Urinary bladder (tissue), 4 donors: ENCODE measurements around the gene DCLK2. TPM values are rescaled to one million over a fixed set of nuclear protein-coding genes. Genes with fewer than 3 reads are reported as not detected.

ENCODE experiments used
- DNase-seq: peaks from one replicate; pipeline ENCODE4 v3.0.0-alpha.2; 2015; ENCODE audit errors: extremely low spot score
- H3K27ac ChIP-seq: one replicate; pipeline ENCODE4 v1.5.1; 2013; ENCODE audit warnings: low read depth, mild to moderate bottlenecking, moderate library complexity
- H3K36me3 ChIP-seq: one replicate; pipeline ENCODE4 v1.6.1; 2013; ENCODE audit warnings: mild to moderate bottlenecking, moderate library complexity; ENCODE audit not compliant: insufficient read depth
- H3K4me1 ChIP-seq: one replicate; pipeline ENCODE4 v1.6.1; 2013; ENCODE audit warnings: mild to moderate bottlenecking, moderate library complexity; ENCODE audit not compliant: insufficient read depth
- H3K4me3 ChIP-seq: one replicate; pipeline ENCODE4 v1.5.1; 2013; ENCODE audit warnings: low read depth, low read length
- WGBS: extraction: QIAGEN DNeasy Blood & Tissue Kit; methylation state at CpG from one replicate; pipeline ENCODE4 v1.1.7; 2013; 5-methylcytosine and 5-hydroxymethylcytosine counted together
- polyA plus RNA-seq: library from polyadenylated mRNA; stranded (reverse); fragments of 200-250 nt; gene quantifications from one replicate; pipeline ENCODE4 v1.2.3, GENCODE V29; 2013
- total RNA-seq: library from RNA; depleted of rRNA; stranded (reverse); fragments of >200 nt; gene quantifications from one replicate; pipeline ENCODE4 v1.2.3, GENCODE V29; 2014
- donor health status: healthy with polysubstance abuse.
- donor health status: healthy.

DCLK2 gene
- total and polyA plus RNA-seq, 2 donors: 6.2 to 22.2 TPM

- Histone ChIP-seq H3K4me1 (no peaks in the 10 kb centered on the region), H3K27ac (no peak overlapping the region), H3K36me3 (no peaks in the 10 kb centered on the region), H3K4me3 (no peak overlapping the region)
- WGBS: 68% methylated on average over 4 of the region's 4 CpGs
- DNase-seq: no peak
These were observed 57.0 kb downstream of the DCLK2 start for GRCh38 chr4:150135134-150135772.

DNA sequence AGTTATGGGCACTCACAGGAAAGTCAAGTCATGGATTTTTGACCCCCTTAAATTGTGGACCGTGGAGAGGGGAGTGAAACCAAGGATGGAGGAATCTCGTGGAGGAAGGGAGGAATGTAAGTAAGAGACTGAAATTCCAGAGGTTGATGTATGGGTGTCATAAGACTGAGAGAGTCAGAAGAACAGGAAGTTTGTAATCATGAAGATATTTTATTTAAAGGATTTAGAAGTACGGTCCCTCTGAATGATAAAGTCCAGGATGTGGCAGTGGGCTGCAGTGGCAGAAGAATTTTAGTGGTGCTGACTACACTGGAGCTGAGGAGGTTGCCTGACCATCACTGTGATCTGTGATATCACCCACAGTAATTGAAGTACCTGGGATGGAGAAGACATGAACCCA lies 57.8 kb downstream of the DCLK2 start:
- H3K4me1 ChIP-seq: no peaks in the 10 kb centered on the region
- no peaks in the 10 kb centered on the region for H3K36me3 ChIP-seq
- no peak for DNase-seq
- 80% methylated on average over 3 of the region's 3 CpGs for WGBS
- H3K27ac ChIP-seq: no peak overlapping the region
- H3K4me3 ChIP-seq: no peak overlapping the region

DNA sequence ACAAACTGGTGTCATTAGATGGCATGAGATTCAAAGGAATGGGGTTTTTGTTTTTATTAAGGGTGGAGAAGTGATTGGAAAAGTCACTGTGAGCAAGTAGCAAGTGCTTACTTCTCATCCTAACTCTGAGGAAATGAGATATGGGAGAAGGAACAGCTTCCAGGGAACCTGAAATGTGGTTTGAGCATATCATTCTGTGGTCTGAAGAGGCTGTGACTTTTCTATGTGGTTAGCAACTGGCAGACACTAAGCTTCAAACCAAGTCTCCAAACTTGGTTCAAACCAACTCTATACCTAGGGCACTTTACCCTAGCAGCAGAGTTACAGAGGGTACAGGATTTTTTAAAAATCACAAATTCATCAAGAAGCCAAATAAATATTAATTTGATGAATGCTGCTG lies 58.2 kb downstream of the DCLK2 start:
- Histone ChIP-seq H3K27ac (no peak overlapping the region), H3K4me1 (no peaks in the 10 kb centered on the region), H3K4me3 (no peak overlapping the region), H3K36me3 (no peaks in the 10 kb centered on the region)
- no peak for DNase-seq

DNA sequence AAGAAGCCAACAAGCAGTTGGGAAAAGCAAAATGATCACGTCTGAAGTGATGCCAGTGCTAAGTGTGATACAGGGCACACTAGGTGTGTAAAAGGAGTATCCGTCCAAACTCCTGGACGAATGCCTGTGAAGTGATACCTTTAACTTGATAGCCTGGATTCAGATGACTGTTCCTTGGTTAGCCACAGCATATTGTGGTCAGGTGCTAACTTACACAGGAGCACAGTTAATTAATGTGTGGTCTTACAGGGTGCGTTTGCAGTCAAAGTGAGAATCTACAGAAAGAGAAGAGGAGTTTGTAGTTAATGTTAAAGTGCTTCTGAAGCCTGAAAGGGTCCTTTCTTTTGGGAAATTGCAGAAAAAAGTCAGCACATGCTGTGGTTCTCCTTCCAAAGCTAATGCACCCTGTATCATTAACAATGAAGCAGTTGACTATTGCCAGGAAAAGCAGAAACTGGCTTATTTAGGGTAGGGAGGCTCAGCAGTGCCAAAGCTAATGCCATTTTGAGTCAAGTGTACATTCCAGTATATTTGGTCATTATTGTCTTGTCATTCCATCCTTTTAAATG lies 61.1 kb downstream of the DCLK2 start:
- Histone ChIP-seq H3K36me3 (no peaks in the 10 kb centered on the region), H3K4me3 (no peak overlapping the region), H3K4me1 (no peaks in the 10 kb centered on the region), H3K27ac (no peak overlapping the region)
- WGBS: 90% methylated on average over 4 of the region's 4 CpGs
- no peak for DNase-seq

- 54% methylated on average over 5 of the region's 5 CpGs for WGBS
- Histone ChIP-seq H3K27ac (no peak overlapping the region), H3K36me3 (no peaks in the 10 kb centered on the region), H3K4me1 (no peaks in the 10 kb centered on the region), H3K4me3 (no peak overlapping the region)
- DNase-seq: no peak
These were observed 62.6 kb downstream of the DCLK2 start for GRCh38 chr4:150140774-150141400.

DNA sequence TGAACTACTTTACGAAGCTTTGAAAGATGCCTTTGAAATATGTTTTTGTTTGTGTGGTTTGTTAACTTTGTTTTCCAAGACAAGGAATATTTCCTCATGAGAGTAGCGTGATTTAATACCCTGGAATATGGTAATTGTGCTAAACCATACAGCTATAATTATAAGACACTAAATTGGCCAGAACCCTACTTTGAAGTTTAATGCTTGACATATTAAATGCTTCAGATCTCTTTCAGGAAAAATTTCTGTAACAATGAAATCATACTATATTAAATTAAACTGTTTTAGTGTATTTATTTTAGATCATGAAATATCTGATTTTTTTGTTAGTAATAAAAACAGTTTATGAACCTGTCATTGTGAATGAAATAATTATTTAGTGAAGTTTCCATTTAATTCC lies 63.5 kb downstream of the DCLK2 start:
- no peak for DNase-seq
- H3K4me3 ChIP-seq: no peak overlapping the region
- no peaks in the 10 kb centered on the region for H3K4me1 ChIP-seq
- no peak overlapping the region for H3K27ac ChIP-seq
- 50% methylated on average over 2 of the region's 2 CpGs for WGBS
- no peaks in the 10 kb centered on the region for H3K36me3 ChIP-seq

- H3K4me3 ChIP-seq: no peak overlapping the region
- 96% methylated on average over 1 of the region's 1 CpG for WGBS
These were observed 64.6 kb downstream of the DCLK2 start for GRCh38 chr4:150142831-150143230.

DNA sequence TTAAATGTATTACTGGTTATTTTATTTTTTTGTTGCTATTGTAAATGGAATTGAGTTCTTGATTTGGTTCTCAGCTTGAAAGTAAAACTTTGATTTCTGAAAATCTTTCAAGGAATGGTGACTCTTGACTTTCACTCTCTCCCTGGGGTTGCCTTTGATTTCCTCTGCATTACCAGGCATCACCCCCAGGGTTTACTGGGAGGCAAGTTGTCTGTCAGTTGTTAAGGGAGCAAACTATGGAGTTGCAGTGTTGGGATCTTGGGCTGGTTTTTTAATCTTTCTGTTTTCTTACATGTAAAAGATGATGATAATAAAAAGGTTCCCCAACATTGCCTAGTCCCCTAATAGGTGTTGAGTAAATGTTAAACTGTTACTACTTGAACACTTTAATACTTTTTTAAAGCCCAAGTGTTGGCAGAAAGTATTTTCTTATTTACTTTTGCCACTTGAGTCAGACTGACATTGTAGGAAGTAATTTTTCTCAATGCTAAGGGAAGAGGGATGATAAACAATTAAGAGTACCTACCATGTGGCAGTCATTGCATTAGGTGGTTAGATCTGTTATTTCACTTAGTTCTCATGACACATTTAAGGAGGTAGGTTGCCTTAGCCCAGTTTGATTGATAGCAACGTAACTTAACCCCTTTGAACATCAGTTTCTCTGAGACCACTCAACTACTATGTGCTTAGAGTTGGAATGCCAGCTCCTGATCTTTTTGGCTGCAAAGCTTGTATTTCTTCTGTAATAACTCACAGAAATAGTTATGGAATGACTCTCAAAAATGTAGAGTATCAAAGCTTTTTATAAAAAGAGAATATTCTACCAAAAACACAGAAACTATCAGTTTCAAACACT lies 67.1 kb downstream of the DCLK2 start:
- Histone ChIP-seq H3K27ac (no peak overlapping the region), H3K36me3 (no peaks in the 10 kb centered on the region), H3K4me1 (no peaks in the 10 kb centered on the region), H3K4me3 (no peak overlapping the region)
- 89% methylated on average over 1 of the region's 1 CpG for WGBS
- no peak for DNase-seq

More at GRCh38 chr4:150142831-150143230, 64.6 kb downstream of the DCLK2 start:
- H3K36me3 ChIP-seq: no peaks in the 10 kb centered on the region
- no peak for DNase-seq
- no peak overlapping the region for H3K27ac ChIP-seq
- H3K4me1 ChIP-seq: no peaks in the 10 kb centered on the region

GRCh38 chr4:150145946-150146340 lies 67.7 kb downstream of the DCLK2 start:
- Histone ChIP-seq H3K27ac (no peak overlapping the region), H3K4me3 (no peak overlapping the region), H3K4me1 (no peaks in the 10 kb centered on the region), H3K36me3 (no peaks in the 10 kb centered on the region)
- WGBS: 85% methylated on average over 1 of the region's 1 CpG
- DNase-seq: no peak

GRCh38 chr4:150149381-150149780 lies 71.1 kb downstream of the DCLK2 start:
- H3K36me3 ChIP-seq: no peaks in the 10 kb centered on the region
- no peaks in the 10 kb centered on the region for H3K4me1 ChIP-seq
- H3K27ac ChIP-seq: no peak overlapping the region
- WGBS: 33% methylated on average over 1 of the region's 1 CpG
- H3K4me3 ChIP-seq: no peak overlapping the region
- DNase-seq: no peak

DNA sequence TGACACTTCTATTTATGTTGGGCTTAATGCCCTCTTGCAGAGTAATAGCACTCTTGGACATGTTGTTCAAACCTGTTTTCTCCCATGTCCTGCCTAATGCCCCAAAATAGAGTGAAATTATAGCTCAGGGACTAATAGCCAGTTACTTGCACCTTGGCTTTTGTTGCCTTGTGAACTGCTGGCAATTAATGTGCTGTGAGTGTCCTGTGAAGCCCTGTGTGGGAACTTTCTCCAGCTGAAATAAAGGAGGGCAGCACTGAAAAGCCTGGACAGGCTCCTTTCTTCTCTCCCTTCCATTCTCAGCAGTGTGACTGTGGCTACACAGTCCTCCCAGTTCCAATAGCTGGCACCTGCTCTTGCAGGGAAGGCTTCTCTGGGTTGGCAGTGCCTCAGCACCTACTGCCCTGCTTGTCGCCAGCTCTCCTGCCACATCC lies 72.4 kb downstream of the DCLK2 start:
- no peaks in the 10 kb centered on the region for H3K4me1 ChIP-seq
- H3K27ac ChIP-seq: no peak overlapping the region
- 95% methylated on average over 1 of the region's 1 CpG for WGBS
- H3K36me3 ChIP-seq: no peaks in the 10 kb centered on the region
- no peak for DNase-seq
- H3K4me3 ChIP-seq: no peak overlapping the region

GRCh38 chr4:150152766-150153165 lies 74.5 kb downstream of the DCLK2 start:
- DNase-seq: no peak
- no peaks in the 10 kb centered on the region for H3K4me1 ChIP-seq
- no peak overlapping the region for H3K27ac ChIP-seq
- H3K4me3 ChIP-seq: no peak overlapping the region
- H3K36me3 ChIP-seq: no peaks in the 10 kb centered on the region
- 39% methylated on average over 3 of the region's 3 CpGs for WGBS

DNA sequence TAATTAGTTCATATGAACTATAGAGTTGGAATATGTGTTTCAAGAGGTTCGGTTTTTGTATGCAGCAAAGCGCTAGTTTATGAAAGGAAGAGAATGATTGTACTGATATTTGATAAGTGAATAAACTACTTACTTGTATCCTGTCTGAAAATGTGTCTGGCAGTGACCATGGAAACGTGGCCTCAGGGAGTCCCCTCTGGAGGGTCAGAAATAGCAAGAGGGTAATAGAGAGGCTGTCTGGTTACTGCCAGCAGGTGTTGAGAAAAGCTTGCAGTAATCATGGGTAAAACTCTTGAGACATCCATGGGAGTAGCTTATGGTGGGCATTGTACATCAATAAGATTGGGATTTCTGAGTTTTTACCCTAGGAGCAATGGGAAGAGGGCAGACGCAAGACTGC lies 77.1 kb downstream of the DCLK2 start:
- no peak for DNase-seq
- WGBS: 93% methylated on average over 4 of the region's 4 CpGs
- no peaks in the 10 kb centered on the region for H3K36me3 ChIP-seq

DNA sequence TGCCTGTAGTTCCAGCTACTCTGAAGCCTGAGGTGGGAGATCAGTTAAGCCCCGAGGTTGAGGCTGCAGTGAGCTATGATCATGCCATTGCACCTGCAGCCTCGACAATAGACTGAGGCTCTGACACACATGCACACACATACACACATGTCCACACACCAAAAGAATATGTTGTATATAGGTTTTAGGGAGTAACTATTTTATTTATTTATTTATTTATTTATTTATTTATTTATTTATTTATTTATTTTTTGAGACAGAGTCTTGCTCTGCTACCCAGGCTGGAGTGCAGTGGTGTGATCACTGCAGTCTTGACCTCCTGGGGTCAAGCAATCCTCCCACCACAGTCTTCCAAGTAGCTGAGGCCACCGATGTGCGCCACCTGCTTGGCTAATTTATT lies 78.3 kb downstream of the DCLK2 start:
- no peak for DNase-seq
- Histone ChIP-seq H3K4me3 (no peak overlapping the region), H3K27ac (no peak overlapping the region), H3K36me3 (no peaks in the 10 kb centered on the region), H3K4me1 (no peaks in the 10 kb centered on the region)
- 93% methylated on average over 4 of the region's 4 CpGs for WGBS

More for the DNA sequence above, 77.1 kb downstream of the DCLK2 start:
- Histone ChIP-seq H3K27ac (no peak overlapping the region), H3K4me1 (no peaks in the 10 kb centered on the region), H3K4me3 (no peak overlapping the region)
